Rectal smooth muscle tissue (tissue), 1 donor: ENCODE measurements around the gene MCIDAS.

Experiments used
- H3K27ac ChIP-seq: one replicate; pipeline ENCODE4 v1.7.0; 2013; ENCODE audit warnings: low read depth, low read length, inconsistent platforms
- H3K27me3 ChIP-seq: one replicate; pipeline ENCODE4 v1.7.0; 2013; ENCODE audit warnings: low read length; ENCODE audit not compliant: control insufficient read depth, insufficient read depth
- H3K36me3 ChIP-seq: one replicate; pipeline ENCODE4 v1.7.0; 2013; ENCODE audit warnings: low read length; ENCODE audit not compliant: control insufficient read depth, insufficient read depth
- H3K4me1 ChIP-seq: one replicate; pipeline ENCODE4 v1.7.0; 2013; ENCODE audit warnings: low read length; ENCODE audit not compliant: control insufficient read depth, insufficient read depth
- H3K4me3 ChIP-seq: one replicate; pipeline ENCODE4 v1.7.0; 2013; ENCODE audit warnings: low read length
- H3K9ac ChIP-seq: one replicate; pipeline ENCODE4 v1.7.0; 2013; ENCODE audit warnings: low read length

The MCIDAS gene

GRCh38 chr5:55218967-55219366 lies 8.1 kb downstream of the MCIDAS start:
- Histone ChIP-seq H3K9ac (no peak overlapping the region), H3K27ac (no peak overlapping the region), H3K36me3 (no peaks in the 10 kb centered on the region), H3K4me3 (no peak overlapping the region), H3K27me3 (peaks cover 22% of the 10 kb centered on the region), H3K4me1 (no peaks in the 10 kb centered on the region)

DNA sequence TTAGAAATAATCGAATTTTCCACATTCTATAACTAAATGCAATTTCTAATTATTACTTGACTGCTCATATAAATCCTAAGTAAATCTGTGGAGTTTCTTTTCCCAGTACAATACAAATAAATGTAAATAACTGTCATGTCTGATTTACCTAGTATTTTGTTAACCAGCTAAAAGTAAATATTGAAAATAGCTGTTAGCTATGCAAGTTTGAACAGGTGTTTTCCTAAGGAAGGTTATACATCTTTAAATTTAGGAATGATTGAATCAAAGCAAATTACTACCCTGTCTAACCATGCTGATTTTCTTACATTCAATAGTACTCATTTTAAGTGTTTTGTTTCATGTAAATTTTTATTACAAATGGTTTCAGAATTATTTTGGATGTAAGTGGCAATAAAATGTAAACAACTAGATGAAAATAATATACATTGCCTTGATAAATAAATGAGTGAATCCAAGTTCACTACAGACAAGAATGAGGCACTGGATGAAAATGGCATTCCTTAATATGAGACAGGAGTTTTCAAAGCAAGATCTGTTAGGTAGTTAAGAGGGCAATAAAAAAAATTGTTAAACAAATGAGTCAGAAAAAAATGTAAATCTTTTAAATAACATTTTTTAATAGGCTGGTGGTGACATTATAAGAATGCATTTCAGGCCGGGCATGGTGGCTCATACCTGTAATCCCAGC lies 15.8 kb downstream of the MCIDAS start:
- no peaks in the 10 kb centered on the region for H3K4me1 ChIP-seq
- H3K9ac ChIP-seq: no peak overlapping the region
- H3K27me3 ChIP-seq: no peaks in the 10 kb centered on the region
- no peaks in the 10 kb centered on the region for H3K36me3 ChIP-seq
- no peak overlapping the region for H3K4me3 ChIP-seq
- H3K27ac ChIP-seq: no peak overlapping the region

DNA sequence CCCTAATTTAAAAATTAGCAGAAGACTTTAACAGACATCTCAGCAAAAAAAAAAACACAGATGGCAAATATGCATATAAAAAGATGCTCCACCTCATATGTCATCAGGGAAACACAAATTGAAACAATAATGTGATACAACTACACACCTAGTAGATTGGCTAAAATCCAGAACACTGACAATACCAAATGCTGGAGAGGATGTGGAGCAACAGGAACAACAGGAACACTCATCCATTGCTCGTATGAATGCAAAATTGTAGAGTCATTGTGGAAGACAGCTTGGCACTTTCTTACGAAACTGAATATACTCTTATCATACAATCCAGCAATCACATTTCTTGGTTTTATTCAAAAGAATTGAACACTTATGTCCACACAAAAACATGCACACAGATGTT lies 22.1 kb downstream of the MCIDAS start:
- Histone ChIP-seq H3K9ac (no peak overlapping the region), H3K27ac (no peak overlapping the region), H3K36me3 (no peaks in the 10 kb centered on the region), H3K27me3 (no peaks in the 10 kb centered on the region), H3K4me3 (no peak overlapping the region), H3K4me1 (no peaks in the 10 kb centered on the region)

GRCh38 chr5:55191165-55191564 lies 36.0 kb downstream of the MCIDAS start:
- H3K27me3 ChIP-seq: peaks cover 3% of the 10 kb centered on the region
- no peaks in the 10 kb centered on the region for H3K4me1 ChIP-seq
- H3K36me3 ChIP-seq: no peaks in the 10 kb centered on the region
- no peak overlapping the region for H3K27ac ChIP-seq
- no peak overlapping the region for H3K9ac ChIP-seq
- no peak overlapping the region for H3K4me3 ChIP-seq

DNA sequence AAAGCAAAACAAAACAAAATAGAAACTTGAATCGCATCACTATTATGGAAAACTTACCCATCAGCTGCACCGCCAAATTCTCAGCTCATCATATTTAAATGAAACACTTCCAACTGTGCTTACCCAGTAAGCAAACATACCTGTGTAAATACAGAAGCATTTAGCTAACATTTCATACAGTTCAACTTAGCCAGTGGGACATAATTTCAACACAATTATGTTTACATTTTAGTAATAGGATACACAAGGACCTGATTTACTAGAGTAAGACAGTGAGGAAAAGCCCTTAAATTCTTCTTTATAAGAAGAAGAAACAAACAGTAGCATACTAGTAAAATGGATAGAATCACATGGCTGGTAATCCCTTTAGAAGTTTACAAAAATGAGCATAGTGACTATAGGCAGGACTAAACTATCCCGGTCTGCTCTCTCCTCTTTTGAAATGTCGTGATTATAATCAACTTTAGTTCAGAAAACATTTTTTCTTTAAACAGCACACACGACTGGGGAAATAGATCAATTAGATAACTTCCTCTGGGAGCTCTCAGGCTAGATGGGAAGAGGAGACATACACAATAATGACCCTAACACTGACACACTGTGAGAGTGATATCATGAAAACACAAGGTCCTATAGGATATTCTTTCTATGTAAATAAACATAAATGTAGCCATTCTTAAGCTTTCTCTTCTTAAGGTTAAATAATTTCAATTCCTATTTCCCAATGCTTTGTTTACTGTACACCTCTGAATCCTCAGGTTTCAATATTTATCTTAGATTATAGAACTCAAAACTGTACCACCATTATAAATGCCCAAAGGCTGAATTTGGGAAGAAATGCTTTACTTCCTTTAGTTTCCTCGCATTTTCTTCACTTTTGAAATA lies 38.2 kb downstream of the MCIDAS start:
- no peak overlapping the region for H3K9ac ChIP-seq
- no peak overlapping the region for H3K27ac ChIP-seq
- no peaks in the 10 kb centered on the region for H3K36me3 ChIP-seq
- peaks cover 3% of the 10 kb centered on the region for H3K27me3 ChIP-seq
- H3K4me3 ChIP-seq: no peak overlapping the region
- H3K4me1 ChIP-seq: no peaks in the 10 kb centered on the region

GRCh38 chr5:55187370-55187769 lies 39.7 kb downstream of the MCIDAS start:
- no peak overlapping the region for H3K9ac ChIP-seq
- H3K36me3 ChIP-seq: no peaks in the 10 kb centered on the region
- no peak overlapping the region for H3K27ac ChIP-seq
- no peaks in the 10 kb centered on the region for H3K4me1 ChIP-seq
- H3K4me3 ChIP-seq: no peak overlapping the region
- peaks cover 2% of the 10 kb centered on the region for H3K27me3 ChIP-seq

DNA sequence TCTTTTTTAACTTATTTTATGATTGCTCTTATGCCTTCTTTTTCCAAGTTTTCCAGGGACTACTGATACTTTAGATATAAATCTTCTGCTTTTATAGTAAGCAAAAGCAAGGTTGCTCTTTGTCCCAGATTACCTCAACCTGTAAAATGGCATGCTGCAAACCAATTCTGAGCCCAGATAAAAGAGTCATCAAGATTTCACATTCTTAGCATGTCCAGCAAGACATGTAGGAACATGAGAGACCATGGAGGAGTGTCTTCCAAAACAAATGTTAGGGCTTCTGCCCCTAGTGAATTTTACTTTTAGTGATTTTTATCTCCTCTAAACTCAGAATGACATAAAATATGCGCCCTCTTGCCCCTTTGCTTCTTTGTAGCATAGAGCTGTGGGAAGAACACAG lies 47.1 kb downstream of the MCIDAS start:
- Histone ChIP-seq H3K4me1 (no peaks in the 10 kb centered on the region), H3K9ac (no peak overlapping the region), H3K27me3 (peaks cover 9% of the 10 kb centered on the region), H3K36me3 (no peaks in the 10 kb centered on the region), H3K4me3 (no peak overlapping the region), H3K27ac (no peak overlapping the region)

DNA sequence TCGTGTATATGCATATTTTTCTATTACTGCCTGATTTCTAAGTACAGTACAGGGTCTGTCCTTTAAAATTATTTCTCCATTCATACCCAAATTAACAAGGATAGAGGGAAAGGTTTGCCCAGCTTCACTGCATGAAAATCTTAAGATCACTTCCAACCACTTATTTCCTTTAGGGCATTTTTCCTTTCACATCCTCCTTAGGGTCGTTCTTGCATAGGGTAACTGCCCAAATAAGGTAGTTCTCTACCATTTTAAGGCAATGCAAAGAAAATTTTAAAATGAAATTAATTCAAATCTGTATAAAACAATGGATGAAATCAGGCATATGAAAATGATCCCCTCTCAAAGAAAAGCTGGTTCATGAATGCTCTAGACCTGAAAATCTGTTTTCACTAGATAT lies 50.0 kb downstream of the MCIDAS start:
- H3K4me3 ChIP-seq: no peak overlapping the region
- H3K27me3 ChIP-seq: peaks cover 20% of the 10 kb centered on the region
- no peak overlapping the region for H3K9ac ChIP-seq
- no peaks in the 10 kb centered on the region for H3K36me3 ChIP-seq
- H3K27ac ChIP-seq: no peak overlapping the region
- H3K4me1 ChIP-seq: peaks cover 2% of the 10 kb centered on the region

- Histone ChIP-seq H3K9ac (no peak overlapping the region), H3K27ac (no peak overlapping the region), H3K4me3 (peak overlapping the region; percentile 42), H3K27me3 (peaks cover 20% of the 10 kb centered on the region), H3K36me3 (no peaks in the 10 kb centered on the region), H3K4me1 (peaks cover 2% of the 10 kb centered on the region)
Measured at GRCh38 chr5:55176176-55176818, 50.8 kb downstream of the MCIDAS start.

- no peaks in the 10 kb centered on the region for H3K36me3 ChIP-seq
- H3K27ac ChIP-seq: no peak overlapping the region
- peak overlapping the region; percentile 42 for H3K4me3 ChIP-seq
- peaks cover 20% of the 10 kb centered on the region for H3K27me3 ChIP-seq
- H3K9ac ChIP-seq: no peak overlapping the region
- peaks cover 2% of the 10 kb centered on the region for H3K4me1 ChIP-seq
Measured at GRCh38 chr5:55175781-55176175, 51.3 kb downstream of the MCIDAS start.

DNA sequence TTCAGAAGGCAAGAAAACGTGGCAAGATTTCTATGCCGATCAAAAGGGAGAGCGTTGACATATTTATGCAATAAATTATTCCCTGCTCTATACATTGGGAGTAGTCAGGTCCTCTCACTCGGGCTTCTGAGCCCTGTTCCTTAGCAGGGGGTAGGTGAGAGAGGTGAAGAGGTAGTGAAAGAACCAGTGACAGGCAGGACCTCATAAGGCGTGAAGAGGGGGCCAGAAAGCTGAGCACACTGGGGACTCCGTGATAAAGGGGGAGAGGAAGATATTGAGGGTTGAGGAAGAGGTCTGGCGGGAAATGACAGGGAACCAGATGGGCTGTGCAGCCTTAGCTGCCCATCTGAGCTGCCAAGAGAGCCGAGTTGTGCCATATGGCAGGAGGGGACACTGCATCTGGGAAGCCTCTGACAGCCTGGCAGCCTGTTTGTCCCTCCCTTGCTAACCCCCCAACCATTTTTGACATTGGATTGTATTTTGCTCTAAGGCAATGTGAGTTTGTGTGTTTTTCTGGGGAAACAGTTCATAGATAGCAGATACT lies 53.4 kb downstream of the MCIDAS start:
- H3K36me3 ChIP-seq: no peaks in the 10 kb centered on the region
- peaks cover 2% of the 10 kb centered on the region for H3K4me1 ChIP-seq
- H3K27me3 ChIP-seq: peaks cover 20% of the 10 kb centered on the region
- no peak overlapping the region for H3K9ac ChIP-seq
- no peak overlapping the region for H3K27ac ChIP-seq
- peak overlapping the region; percentile 56 for H3K4me3 ChIP-seq

- H3K4me1 ChIP-seq: peaks cover 2% of the 10 kb centered on the region
- H3K27me3 ChIP-seq: peaks cover 20% of the 10 kb centered on the region
- H3K9ac ChIP-seq: no peak within 1 kb of the TSS
- no peaks in the 10 kb centered on the region for H3K36me3 ChIP-seq
- H3K27ac ChIP-seq: no peak within 1 kb of the TSS
- H3K4me3 ChIP-seq: peak within 1 kb of the TSS; percentile 74
Measured at GRCh38 chr5:55172937-55173686, 54.0 kb downstream of the MCIDAS start, which contains the start of gene CDC20B. Gene CDC20B (minus strand): TSS chr5:55173177. CDS start chr5:55173000, 177 bp downstream.
